SW 1271 (cell line): ENCODE measurements around the gene C2orf66.

Experiments
- DNase-seq, 2 experiments: peaks; one replicate each; lab custom pipeline; 2025; lab: John Stamatoyannopoulos, UW

Gene C2orf66

DNA sequence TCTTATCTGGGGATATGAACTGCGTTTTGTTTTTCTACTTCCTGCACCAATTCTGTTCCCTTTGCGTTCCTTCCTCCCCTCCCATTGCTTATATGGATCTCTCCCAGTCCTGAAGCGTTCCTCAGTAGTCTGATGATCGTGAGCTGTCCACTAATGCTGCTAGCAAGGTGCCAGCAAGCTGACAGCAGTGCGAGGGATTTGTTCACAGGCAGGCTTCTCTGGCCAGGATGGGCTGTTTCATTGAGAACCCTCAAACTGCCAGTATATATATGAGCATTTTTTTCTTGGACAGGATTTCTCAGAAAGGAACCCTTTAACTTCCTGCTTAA lies 49.8 kb downstream of the C2orf66 start:
- no peak for DNase-seq

DNA sequence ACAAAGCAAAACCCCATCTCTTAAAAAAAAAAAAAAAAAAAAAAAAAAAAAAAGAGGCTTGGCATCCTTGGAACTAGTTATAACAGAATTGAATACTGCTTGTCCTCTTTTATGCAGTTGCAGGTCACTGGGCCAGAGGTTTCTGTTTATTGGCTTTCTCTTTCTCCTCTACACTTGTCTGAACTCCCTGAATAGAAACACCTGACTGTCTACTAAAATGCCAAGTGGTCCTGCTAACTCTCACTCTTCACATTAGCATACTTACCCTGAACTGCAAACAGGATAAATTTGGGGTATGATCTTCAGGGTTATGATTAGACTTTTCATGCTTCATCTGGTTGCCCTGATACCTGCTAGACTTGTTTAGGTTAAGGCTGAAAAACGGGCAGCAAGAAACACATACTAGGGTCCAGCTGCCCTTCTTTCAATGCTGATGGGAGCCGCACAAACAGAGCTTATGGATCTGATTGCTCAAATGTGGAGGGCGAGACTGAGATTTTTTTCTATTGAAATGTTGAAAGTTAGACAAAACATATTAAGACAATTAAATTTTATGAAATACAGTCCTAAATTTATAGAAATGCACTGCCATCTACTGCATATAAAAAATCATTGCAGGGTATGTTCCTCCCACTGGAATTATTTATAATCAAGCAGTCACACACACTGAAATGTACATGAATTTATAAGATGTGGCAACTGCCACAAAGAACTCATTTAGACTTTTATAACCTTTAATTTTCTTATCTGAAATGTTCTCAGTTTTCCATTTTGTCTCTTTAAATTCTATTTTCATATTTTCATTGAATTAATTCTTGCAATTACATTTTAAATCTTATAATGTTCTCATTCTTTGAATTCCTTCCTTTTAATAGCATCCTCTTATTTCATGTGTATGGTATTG lies 50.4 kb downstream of the C2orf66 start:
- DNase-seq: peak in 1 of 2 experiments; percentile 34
